HepG2 (cell line): ENCODE results near the gene TPPP2. TPM values are rescaled to one million over a fixed set of nuclear protein-coding genes. Genes with fewer than 3 reads are reported as not detected.

Experiments used
- ATF7 ChIP-seq, 2 experiments: fragments of 450-650 bp in 1 of 2; sonication (generic) in 1 of 2; formaldehyde crosslinking in 1 of 2; IDR thresholded peaks; 2 replicates each; pipeline versions ENCODE4 v1.4.0 to v1.6.1; 2016 to 2020; ENCODE audit warnings: antibody characterized with exemption in 1 of 2, mild to moderate bottlenecking in 1 of 2, missing genetic modification reagents in 1 of 2
- CERS6 ChIP-seq: sonication (generic); formaldehyde crosslinking; IDR thresholded peaks from 2 replicates; pipeline ENCODE4 v1.5.0; 2020; ENCODE audit warnings: missing genetic modification reagents
- KDM4B ChIP-seq: sonication (generic); formaldehyde crosslinking; IDR thresholded peaks from 2 replicates; pipeline ENCODE4 v1.4.0; 2020; ENCODE audit warnings: missing genetic modification reagents
- MAZ ChIP-seq, 2 experiments: sonication (generic) in 1 of 2; formaldehyde crosslinking in 1 of 2; IDR thresholded peaks; 2 replicates each; pipeline versions ENCODE4 v1.5.0 to v1.6.1; 2012 to 2020; ENCODE audit warnings: low read depth in 2 of 2, mild to moderate bottlenecking in 2 of 2, borderline replicate concordance in 1 of 2, improper control_type of control experiment in 1 of 2, low read length in 1 of 2, missing genetic modification reagents in 1 of 2, moderate library complexity in 1 of 2
- MIER2 ChIP-seq: IDR thresholded peaks from 2 replicates; pipeline ENCODE4 v1.6.1; 2016; ENCODE audit warnings: missing biosample characterization, missing genetic modification reagents
- MTA1 ChIP-seq: sonication (generic); formaldehyde crosslinking; IDR thresholded peaks from 2 replicates; pipeline ENCODE4 v1.4.0; 2020; ENCODE audit warnings: missing genetic modification reagents, mild to moderate bottlenecking, borderline replicate concordance
- NFATC3 ChIP-seq: sonication (generic); formaldehyde crosslinking; IDR thresholded peaks from 2 replicates; pipeline ENCODE4 v1.5.1; 2020; ENCODE audit warnings: mild to moderate bottlenecking, missing genetic modification reagents
- SIN3B ChIP-seq: fragments of 150-350 bp; IDR thresholded peaks from 2 replicates; pipeline ENCODE4 v1.6.1; 2014; ENCODE audit warnings: low read length
- SP4 ChIP-seq: sonication (generic); formaldehyde crosslinking; IDR thresholded peaks from 2 replicates; pipeline ENCODE4 v1.8.1; 2023; ENCODE audit warnings: mild to moderate bottlenecking, missing genetic modification reagents
- TFAP4 ChIP-seq: sonication (generic); IDR thresholded peaks from 2 replicates; pipeline ENCODE4 v1.6.1; 2016; ENCODE audit warnings: low read depth, borderline replicate concordance
- UBTF ChIP-seq: sonication (generic); formaldehyde crosslinking; IDR thresholded peaks from 2 replicates; pipeline ENCODE4 v1.4.0; 2020; ENCODE audit warnings: mild to moderate bottlenecking, missing genetic modification reagents
- ZBTB14 ChIP-seq: sonication (generic); formaldehyde crosslinking; IDR thresholded peaks from 2 replicates; pipeline ENCODE4 v1.4.0; 2020; ENCODE audit warnings: missing genetic modification reagents
- ZC3H13 ChIP-seq: sonication (generic); formaldehyde crosslinking; IDR thresholded peaks from 2 replicates; pipeline ENCODE4 v1.8.1; 2023; ENCODE audit warnings: mild to moderate bottlenecking, missing genetic modification reagents, moderate library complexity
- ZGPAT ChIP-seq: IDR thresholded peaks from 2 replicates; pipeline ENCODE4 v1.6.1; 2016; ENCODE audit warnings: mild to moderate bottlenecking
- ZNF232 ChIP-seq: sonication (generic); formaldehyde crosslinking; IDR thresholded peaks from 2 replicates; pipeline ENCODE4 v1.4.0; 2020; ENCODE audit warnings: missing genetic modification reagents, borderline replicate concordance
- ZNF274 ChIP-seq: sonication (generic); formaldehyde crosslinking; IDR thresholded peaks from 2 replicates; pipeline ENCODE4 v1.5.1; 2020; ENCODE audit warnings: mild to moderate bottlenecking, missing genetic modification reagents
- ZNF280B ChIP-seq: sonication (generic); formaldehyde crosslinking; IDR thresholded peaks from 2 replicates; pipeline ENCODE4 v1.5.0; 2020; ENCODE audit warnings: missing genetic modification reagents, mild to moderate bottlenecking, borderline replicate concordance
- ZNF33A ChIP-seq: sonication (generic); formaldehyde crosslinking; IDR thresholded peaks from 2 replicates; pipeline ENCODE4 v1.5.1; 2020; ENCODE audit warnings: missing genetic modification reagents, mild to moderate bottlenecking, moderate library complexity, borderline replicate concordance
- ZNF724P ChIP-seq: sonication (generic); formaldehyde crosslinking; IDR thresholded peaks from 2 replicates; pipeline ENCODE4 v1.8.0; 2022; ENCODE audit warnings: missing genetic modification reagents, borderline replicate concordance
- polyA plus RNA-seq, 8 experiments: library from polyadenylated mRNA; depleted of rRNA in 3 of 8; stranded (reverse) in 7 of 8; unstranded in 1 of 8; fragments of >200 nt; fragmentation: Illumina TruSeq in 4 of 8; extraction: Trizol in 4 of 8; gene quantifications; 2 replicates each; pipeline versions ENCODE4 v1.2.1 to v1.2.3, GENCODE V29; 2011 to 2016; ENCODE audit warnings: low read depth in 4 of 8, missing spikeins in 1 of 8, mixed read lengths in 1 of 8; ENCODE audit not compliant: insufficient read depth in 1 of 8
- total RNA-seq, 5 experiments: library from RNA; depleted of rRNA; stranded (reverse); fragments of >200 nt; fragmentation: Illumina TruSeq; extraction: Trizol; gene quantifications; 2 replicates each; pipeline ENCODE4 v1.2.3, GENCODE V29; 2016; ENCODE audit warnings: low read depth in 1 of 5

Gene TPPP2
- total and polyA plus RNA-seq, 2 of the 13 experiments (the other 11 are each of a cell fraction or from before 2014, with no cell fraction given): 0.58 to 4.2 TPM

GRCh38 chr14:21069388-21070082, 39.5 kb downstream of the TPPP2 start (continued):
- TF ChIP-seq UBTF (CRISPR knock-in tag): peak; percentile 43; the same call in 1 of the 2 replicates
- TF ChIP-seq ATF7 (IDR thresholded peaks at IDR 0.05): no peak
- 0 out of 2 replicates have a peak, but pooled peaks have one; percentile 43 for TF ChIP-seq ATF7 (CRISPR knock-in tag; IDR thresholded peaks at IDR 0.05)
- TF ChIP-seq ZNF33A: no peak
- TF ChIP-seq KDM4B (CRISPR knock-in tag): no peak
- no peak for TF ChIP-seq CERS6 (CRISPR knock-in tag)
- peak; percentile 94 for TF ChIP-seq ZC3H13
- 0 out of 2 replicates have a peak, but pooled peaks have one; percentile 68 for TF ChIP-seq ZNF274 (CRISPR knock-in tag)
- TF ChIP-seq ZBTB14: 0 out of 2 replicates have a peak, but pooled peaks have one; percentile 13
- peak; percentile 39; the same call in 1 of the 2 replicates for TF ChIP-seq SP4 (CRISPR knock-in tag)
- TF ChIP-seq ZGPAT (CRISPR knock-in tag): no peak
- TF ChIP-seq TFAP4: peak; percentile 60; the same call in 1 of the 2 replicates
- TF ChIP-seq ZNF280B (CRISPR knock-in tag): peak; percentile 47; the same call in 1 of the 2 replicates
- no peak for TF ChIP-seq MIER2 (CRISPR knock-in tag)
- 0 out of 2 replicates have a peak, but pooled peaks have one; percentile 81 for TF ChIP-seq NFATC3 (CRISPR knock-in tag)
- no peak for TF ChIP-seq MAZ (IDR thresholded peaks at IDR 0.05; ENCODE audit: borderline replicate concordance, low read depth, low read length)
- 0 out of 2 replicates have a peak, but pooled peaks have one; percentile 33 for TF ChIP-seq MAZ (CRISPR knock-in tag; IDR thresholded peaks at IDR 0.05; ENCODE audit: low read depth)
- peak; percentile 75; the same call in 1 of the 2 replicates for TF ChIP-seq ZNF232 (CRISPR knock-in tag)
- peak; percentile 28; the same call in 1 of the 2 replicates for TF ChIP-seq MTA1 (CRISPR knock-in tag)
- no peak for TF ChIP-seq ZNF724P
- TF ChIP-seq SIN3B: no peak
